GM18520 (cell line): ENCODE results near the gene MEIOC.
"Not testable (repeated sequence)": the region's sequence is repeated elsewhere in the genome, so short reads cannot be mapped to it uniquely, and the experiment has no call there.

Experiments
- ATAC-seq: cut with Tn5 transposase; IDR thresholded peaks from one replicate; pipeline ENCODE4 v1.9.1; 2021; ENCODE audit not compliant: unreplicated experiment

The MEIOC gene

DNA sequence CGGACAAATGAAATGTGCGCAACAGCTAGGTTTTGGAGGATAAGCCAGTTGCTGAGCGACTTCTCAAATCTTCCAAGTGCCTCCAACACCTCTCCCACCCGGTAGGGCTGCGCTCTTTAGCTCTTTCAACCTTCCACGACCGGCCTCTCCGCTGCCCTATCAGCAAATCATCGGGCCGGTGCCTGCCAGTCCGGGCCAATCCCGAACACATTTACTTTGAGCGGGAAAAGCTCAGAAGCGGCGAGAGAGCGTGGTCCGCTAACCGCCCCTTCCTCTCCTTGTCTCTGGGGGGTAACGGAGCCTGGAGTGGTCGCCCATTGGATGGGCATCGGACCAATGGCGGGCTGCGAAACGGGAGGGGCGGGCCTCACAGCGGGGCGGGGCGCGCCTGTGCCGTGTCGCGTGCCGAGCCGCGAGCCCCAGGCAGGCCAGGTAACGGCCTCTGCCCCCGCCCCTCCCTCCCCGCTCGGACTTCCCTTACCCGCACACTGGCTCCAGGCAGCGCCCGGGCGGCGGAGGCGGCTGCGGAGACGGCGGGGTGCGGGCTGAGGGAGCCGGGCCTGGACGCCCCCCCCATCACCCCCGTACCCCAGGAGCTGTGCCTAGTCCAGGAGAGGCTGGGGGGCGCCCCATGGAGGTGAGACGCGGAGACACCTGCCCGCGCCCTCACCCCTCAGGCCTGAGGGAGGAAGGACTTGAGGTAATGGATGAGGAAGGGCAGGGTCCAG, at the start of gene MEIOC:
Gene MEIOC (plus strand): TSS at position 486 of the 728 bp plus-strand sequence. CDS start 146 bp downstream, at position 632.
- ATAC-seq = no peak

DNA sequence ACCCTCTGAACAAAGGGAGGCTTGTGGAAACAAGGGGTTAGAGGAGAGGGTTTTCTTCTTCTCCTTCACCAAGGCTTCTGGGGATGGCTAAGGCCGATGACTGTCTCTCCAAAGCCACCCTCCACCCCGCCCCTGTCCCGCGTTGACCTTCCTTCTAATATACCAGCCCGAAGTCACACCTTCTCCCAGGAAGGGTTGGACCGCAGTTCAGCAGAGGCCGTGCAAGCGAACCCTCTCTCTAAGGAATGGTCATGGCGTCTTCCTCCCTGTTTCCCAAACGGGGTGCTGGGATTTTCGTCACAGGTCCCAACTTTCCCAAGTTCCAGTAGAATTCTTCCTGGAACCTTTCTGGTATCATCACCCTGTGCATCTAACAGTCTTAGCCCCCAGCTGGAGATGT, 49.6 kb upstream of the MEIOC start:
- no peak for ATAC-seq

GRCh38 chr17:44607836-44608690, 48.2 kb upstream of the MEIOC start:
- no peak for ATAC-seq

DNA sequence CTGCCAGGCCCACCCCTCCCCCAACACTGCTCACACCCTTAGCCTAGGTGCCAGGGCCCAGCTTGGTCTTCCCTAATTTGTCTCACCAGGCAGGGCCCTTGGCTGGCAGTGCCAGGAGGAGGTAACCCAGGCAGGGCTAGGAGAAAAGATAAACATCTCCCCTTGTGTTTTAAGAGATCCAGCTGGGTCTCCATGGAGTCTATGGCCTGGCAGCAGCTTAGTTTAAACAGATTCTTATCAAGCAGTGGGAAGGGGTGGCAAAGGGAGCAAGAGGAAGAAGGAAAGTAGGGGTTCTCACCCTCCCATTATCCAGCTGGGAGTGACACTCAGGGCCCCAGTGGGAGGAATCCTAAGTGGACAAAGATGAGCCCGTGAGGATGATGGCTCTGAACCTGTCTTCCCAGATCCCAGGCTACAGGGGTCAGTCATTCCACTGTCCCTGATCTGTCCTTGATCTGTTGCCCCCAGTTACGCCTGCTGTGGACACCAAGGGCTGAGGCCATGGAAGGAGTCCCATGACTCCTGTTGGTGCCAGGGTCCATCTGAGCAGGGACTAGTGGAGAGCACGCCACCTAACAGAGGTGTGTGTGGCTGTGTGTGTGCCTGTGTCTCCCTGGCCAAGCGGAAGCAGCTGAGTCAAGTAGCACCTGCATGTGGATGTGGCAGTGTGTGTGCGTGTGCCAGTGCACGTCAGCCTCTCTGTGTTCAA, 47.4 kb upstream of the MEIOC start:
- no peak for ATAC-seq

- no peak for ATAC-seq
Measured at GRCh38 chr17:44610331-44610730, 45.9 kb upstream of the MEIOC start.

GRCh38 chr17:44610871-44611270, 45.4 kb upstream of the MEIOC start:
- no peak for ATAC-seq

DNA sequence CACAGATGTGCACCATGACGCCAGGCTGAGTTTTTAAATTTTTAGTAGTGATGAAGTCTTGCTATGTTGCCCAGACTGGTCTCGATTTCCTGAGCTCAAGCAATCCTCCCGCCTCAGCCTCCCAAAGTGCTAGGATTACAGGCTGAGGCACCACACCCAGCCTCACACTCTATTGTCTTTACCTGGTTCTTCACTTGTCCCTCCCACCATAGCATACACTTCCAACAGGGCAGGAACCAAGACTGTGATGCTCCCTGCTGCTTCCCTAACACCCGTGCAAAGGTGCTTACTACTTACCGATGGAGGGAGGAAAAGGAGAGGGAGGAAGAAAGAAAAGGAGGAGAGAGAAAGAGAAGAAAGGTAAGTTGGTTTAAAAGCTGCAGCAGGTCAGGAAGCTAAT, 41.4 kb upstream of the MEIOC start:
- ATAC-seq = no peak

DNA sequence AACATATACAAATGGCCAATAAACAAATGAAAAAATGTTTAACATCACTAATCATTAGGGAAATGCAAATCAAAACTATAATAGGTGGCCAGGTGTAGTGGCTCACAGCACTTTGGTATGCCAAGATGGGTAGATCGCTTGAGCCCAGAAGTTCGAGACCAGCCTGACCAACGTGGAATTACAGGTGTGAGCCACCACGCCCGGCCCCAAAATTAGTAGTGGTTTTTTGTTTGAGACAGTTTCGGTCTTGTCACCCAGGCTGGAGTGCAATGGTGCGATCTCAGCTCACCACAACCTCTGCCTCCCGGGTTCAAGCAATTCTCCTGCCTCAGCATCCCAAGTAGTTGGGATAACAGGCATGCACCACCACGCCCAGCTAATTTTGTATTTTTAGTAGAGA, 37.6 kb upstream of the MEIOC start:
- ATAC-seq = not testable (repeated sequence)

DNA sequence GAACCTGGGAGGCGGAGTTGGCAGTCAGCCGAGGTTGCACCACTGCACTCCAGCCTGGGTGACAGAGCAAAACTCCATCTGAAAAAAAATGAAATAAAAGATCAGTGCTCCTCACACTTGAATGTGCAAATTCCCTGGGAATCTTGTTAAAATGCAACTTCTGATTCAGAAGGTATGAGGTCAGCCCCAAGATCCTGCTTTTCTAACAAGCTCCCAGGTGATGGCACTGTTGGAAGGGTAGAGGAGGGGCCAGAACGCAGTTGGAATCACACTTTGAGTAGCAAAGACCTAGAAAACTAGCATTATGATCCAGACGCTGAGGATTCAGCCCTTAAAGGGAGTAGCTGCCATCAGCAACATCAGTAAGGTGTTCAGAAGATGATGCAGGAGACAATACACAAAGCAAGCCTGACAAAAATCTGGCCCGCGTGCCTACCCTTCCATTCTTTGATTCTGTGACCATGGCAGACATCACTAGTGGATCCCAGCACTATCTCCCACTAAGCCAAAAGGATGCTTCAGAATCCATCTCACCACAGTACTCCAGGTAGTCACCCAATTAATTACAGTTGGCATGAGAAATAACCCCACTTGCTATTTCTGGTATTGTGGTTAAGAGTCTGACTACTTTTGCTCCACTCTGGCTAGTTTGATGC, 33.1 kb upstream of the MEIOC start:
- no peak for ATAC-seq

DNA sequence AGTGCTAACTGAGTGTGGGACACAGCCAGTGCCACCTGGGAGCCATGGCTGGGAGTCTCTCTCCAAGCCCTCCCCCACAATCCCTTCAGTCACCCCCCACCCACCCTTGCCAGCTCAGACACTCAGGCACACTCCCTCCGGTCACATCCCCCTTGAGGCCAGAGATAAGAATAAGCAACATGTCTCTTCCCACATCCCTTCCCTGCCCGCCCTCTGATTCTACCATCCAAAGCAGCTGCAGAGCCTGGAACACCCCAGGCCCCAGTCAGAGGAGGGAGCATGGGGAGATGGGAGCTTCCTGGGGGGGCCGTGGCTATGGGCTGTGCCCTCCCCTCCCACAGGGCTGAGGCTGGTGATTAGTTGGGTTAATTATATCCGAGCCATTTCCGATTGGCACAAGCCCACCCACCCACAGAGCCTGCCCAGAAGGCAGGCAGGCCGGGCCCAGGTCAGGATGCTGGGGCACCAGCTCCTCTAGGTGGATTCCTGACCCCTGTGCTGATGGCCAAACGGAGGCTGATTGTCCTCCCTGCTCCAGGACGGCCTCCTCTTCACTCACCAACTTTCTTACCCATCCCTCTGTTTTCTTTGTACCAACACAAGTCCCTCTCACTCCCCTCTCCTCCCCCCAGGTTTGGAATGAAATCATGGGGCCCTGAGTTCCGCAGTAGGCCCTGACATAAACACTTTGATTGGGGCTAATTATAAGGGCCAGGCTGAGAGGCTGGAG, 28.6 kb upstream of the MEIOC start:
- no peak for ATAC-seq

- no peak for ATAC-seq
Measured at GRCh38 chr17:44628243-44629188, 27.8 kb upstream of the MEIOC start.

DNA sequence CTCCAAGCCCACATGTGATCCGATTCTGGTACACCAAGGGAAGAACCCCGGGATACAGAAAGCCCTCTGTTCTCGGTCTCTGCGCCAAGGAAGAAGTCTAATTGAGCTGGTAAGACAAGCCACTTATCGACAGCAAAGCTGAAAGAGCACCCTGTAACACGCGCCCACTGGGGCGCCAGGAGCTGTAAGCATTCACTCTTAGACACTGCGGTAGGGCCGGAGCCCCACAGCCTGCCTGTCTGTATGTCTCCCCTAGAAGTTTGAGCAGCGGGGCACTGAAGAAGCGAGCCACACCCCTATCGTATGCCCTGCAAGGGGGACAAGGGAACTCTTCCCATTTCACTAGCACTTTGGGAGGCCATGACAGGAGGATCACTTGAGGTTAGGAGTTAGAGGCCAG, 27.0 kb upstream of the MEIOC start:
- ATAC-seq = no peak

DNA sequence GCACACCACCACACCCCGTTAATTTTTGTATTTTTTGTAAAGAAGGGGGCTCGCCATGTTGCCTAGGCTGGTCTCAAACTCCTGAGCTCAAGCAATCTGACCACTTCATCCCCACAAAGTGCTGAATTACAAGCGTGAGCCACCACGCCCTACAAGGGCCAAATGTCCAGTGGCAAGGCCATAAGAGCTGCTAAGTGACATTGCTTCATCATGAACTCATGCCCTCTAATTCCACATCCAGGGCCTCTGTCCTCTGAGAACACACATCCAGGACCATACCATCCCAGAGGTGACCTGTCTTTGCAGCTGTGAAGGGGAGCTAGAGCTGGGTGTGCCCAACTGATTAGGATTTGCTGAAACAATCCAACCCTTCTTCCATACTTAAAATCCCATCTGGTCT, 25.6 kb upstream of the MEIOC start:
- ATAC-seq = no peak

- no peak for ATAC-seq
Measured at GRCh38 chr17:44633998-44634397, 22.3 kb upstream of the MEIOC start.

DNA sequence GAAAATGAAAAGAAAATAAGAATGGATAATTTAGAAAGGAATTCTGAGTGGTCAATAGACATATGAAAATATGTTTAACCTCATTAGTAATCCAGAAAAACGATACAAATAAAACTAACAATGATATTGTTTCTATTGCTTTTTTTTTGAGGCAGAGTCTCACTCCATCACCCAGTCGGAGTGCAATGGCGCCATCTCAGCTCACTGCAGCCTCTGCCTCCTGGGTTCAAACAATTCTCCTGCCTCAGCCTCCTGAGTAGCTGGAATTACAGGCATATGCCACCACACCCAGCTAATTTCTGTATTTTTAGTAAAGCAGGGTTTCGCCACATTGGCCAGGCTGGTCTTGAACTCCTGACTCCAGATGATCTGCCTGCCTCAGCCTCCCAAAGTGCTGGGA, 21.9 kb upstream of the MEIOC start:
- ATAC-seq = not testable (repeated sequence)

DNA sequence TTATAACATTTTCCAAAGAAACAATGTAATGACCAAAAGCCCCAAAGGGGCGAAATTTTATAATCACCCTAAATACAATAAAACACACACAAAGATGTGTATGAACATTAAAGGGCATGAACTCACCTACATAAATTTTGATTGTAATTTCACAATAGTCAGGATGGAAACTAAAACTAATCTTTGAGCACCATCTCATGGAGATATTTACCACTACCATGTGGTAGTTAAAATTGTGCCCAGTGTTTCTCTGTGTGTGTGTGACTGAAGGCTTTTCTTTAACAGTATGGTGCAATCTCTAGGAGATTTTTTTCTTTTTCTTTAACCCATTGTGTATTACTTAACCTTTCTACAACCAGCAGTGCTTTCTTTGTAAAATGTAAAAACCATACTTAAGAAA, 19.7 kb upstream of the MEIOC start:
- no peak for ATAC-seq

DNA sequence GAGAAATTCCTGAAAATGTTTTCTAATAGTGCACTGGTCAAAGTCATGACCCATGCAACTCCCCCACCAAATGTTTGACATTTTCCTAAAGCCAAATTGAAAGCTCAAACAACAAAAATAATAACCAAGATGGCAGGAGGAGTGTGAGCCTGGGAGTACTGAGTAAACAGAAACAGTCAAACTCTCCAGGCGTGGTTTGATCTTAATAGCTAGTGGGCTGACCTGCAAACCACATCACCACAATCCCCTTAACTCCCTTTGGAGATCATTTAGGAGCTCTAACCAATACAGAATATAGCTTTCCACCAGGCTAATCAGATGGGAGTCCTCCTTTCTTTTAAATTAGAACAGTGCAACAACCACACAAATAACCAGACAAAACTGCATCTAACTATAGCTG, 19.2 kb upstream of the MEIOC start:
- ATAC-seq = no peak

- no peak for ATAC-seq
Measured at GRCh38 chr17:44642834-44643233, 13.4 kb upstream of the MEIOC start.

- no peak for ATAC-seq
Measured at GRCh38 chr17:44645341-44645740, 10.9 kb upstream of the MEIOC start.
